Frontal cortex (tissue), 4 donors: Measurements from ENCODE around the gene FTCDNL1. TPM values are rescaled to one million over a fixed set of nuclear protein-coding genes. Genes with fewer than 3 reads are reported as not detected.

Experiments
- DNase-seq, 2 donors: peaks; one replicate each; pipeline ENCODE4 v3.0.0; 2012; ENCODE audit warnings: low spot score in 2 of 2
- FAIRE-seq: peaks from 2 replicates; lab custom pipeline; 2012; peaks lifted over from hg19 to GRCh38; lab: Jason Lieb, UNC
- total RNA-seq: library from RNA; depleted of rRNA; stranded (reverse); fragments of >200 nt; gene quantifications from one replicate; pipeline ENCODE4 v1.2.3, GENCODE V29; 2014
- donor health status: control.
- donor health status: control.
- donor health status: control.

FTCDNL1 gene
- total RNA-seq, 1 donor from 2014 or later: 2.0 TPM

DNA sequence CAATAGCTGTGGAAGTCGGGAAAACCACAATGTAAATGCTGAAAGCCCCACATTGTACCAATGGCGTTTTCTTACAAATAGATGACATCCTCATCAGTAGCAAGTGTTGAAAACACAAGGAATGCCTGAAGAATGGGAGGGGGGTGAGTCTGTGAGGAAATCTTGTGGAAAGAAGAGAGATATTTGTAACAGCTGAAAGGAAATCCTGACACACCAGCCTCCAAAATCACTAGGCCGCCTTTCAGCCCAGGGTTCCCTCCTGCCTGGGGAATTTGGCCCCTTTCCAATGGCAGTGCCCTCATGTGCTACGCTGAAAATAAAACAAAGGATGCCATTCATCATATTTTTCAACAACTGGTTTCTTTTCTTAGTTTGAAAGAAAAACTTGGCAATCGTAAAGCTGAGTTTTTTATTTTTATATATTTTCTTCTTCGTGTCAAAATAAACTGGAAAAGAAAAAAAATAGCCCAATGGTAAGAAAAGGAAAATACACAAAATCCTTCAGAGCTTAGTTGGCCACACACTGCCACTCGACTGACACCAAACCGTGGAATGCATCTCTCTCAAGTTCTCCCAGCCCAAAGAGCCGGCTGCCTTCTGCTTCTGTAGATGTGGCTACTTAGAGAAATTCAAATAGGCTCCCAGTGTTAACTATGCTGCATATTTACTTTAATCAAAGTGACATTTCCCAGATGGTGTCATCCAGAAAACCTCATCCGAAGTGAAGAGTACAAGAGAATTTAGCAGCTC lies 52.0 kb downstream of the FTCDNL1 start:
- FAIRE-seq (peak; percentile 83), DNase-seq (peak; percentile 11 to 12)

DNA sequence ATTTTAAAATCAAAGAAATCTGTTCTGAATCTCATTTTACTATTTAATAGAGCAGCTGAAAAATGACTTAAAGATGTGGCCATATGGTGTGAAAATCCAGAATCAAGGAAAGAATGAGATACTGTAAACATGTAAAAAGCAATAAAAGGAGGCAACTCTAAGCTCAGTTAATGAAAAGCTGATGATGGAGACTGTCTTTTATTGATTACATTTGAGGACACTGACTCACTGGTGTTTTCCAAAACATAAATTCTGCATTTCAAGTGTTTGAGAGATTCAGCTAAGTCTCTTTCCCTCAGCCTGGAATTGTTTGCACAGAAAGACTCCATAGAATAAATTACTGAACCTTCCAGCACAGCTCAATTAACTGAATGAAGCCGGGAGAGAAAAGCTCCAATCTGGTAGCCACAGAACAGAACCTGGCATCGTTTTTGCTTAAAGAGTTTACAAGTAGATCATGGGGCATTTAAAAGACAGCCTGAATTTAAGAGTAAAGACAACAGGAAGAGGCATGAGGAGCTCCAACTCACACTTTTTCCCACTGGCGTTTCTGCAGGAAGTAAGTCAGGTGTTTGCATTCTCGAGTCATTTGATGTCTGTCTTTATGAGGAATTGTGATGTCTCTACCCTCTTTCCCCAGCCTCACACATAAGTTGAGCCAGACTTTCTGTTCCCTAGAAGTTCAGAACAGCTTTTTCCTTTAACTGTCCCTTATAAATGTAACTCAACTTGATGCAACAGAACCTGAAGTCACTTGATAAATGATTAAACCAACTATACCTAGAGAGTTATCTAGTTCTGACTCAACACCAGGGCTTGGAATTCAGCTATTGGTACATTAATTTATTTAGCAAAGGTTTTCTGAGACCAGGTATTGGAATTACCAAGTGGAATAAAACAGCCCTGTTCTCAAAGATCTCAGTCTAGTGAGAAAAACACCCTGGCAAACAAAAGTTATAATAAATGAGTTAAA lies 53.3 kb downstream of the FTCDNL1 start:
- DNase-seq: no peak
- no peak for FAIRE-seq

DNA sequence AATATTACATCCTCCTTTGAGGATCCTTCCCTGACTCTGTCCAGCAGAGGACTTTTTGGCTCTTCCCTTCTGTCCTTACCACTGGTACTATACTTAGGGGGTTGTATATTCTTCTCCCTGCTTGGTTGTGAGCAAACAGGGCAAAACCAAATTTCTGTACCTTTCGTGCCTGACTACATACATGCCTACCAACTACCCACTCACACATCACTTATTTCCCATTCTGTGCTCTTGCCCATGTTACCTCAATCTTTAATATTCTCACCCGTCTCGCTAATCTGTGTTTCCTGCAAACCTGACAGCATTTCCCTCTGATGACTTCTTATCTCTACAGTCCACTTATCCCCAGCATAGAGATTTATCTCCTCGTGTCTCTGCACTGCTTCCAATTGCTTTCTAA lies 58.6 kb downstream of the FTCDNL1 start:
- DNase-seq (no peak), FAIRE-seq (no peak)

DNA sequence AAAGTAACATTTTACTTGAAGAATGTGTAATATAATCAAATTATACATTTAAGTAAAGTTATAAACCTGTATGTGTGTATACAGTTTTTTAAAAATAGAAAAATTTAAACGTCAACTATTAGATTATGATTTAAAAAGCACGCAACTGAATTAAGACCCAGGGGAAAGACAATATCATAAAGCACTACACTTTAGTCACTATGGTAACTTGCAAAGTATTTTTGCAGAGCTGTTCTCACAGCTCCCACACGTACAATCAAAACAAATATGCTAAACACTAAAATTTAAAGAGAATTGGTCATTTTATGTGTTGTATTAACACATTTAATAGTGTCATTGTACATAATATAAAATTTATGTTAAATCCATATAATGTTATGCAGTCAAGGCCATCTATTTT lies 59.7 kb downstream of the FTCDNL1 start:
- no peak for DNase-seq
- no peak for FAIRE-seq

DNA sequence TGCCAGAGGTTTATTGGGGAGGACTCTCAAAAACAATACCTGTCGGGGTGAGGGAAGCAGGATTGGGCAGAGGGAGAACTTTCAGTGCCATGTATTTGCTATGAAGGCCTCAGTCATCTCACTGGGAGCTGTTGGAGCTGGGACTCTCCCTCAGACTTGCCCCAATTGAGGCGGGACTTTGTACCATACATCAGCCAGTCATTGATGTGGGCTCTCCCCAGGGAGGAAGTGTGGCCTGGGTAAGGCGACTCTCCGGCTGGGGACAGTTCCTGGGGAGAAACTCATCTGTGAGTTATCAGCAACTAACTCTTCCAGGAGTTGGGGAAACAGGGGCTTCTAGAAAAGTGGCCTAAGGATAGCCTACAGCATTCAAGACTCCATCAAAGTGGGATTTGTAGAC lies 66.5 kb downstream of the FTCDNL1 start:
- no peak for FAIRE-seq
- DNase-seq: no peak

DNA sequence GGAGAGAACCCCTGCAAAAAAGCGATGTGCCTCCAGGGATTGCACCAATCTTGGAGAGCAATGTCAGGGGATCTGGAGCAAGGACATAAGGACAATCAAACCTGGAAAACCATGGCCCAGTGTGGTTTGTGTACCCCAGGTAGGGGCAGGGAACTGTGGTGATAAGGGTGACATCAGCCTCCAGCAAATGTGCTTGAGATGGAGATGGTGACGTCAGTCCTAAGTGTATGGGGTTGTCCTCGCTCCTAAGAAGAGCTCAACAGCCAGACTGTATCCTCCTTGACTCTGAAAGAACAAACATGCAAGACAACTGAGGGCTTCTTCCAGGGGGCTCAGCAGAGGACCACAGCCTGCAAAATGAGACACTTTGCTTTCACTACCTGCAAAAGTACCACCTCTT lies 71.4 kb downstream of the FTCDNL1 start:
- no peak for FAIRE-seq
- DNase-seq: no peak

DNA sequence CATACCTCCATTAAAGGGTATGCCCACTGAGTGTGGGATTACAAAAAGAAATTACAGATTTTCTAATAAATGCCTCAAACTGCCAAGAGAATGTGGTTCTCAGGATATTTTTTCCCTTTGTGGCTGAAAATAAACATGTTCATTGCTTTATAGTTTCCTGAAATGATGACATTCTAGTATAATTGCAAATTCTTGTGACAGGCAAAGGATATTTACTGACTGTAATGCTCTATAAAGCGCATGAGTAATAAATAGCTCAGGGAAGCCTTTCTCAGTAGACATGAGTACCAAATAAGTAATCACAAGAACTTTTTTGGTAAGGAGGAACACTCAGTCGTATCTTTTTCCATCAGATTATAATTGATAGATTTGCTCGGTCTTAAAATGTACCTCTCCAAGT lies 72.3 kb downstream of the FTCDNL1 start:
- DNase-seq (no peak), FAIRE-seq (no peak)

DNA sequence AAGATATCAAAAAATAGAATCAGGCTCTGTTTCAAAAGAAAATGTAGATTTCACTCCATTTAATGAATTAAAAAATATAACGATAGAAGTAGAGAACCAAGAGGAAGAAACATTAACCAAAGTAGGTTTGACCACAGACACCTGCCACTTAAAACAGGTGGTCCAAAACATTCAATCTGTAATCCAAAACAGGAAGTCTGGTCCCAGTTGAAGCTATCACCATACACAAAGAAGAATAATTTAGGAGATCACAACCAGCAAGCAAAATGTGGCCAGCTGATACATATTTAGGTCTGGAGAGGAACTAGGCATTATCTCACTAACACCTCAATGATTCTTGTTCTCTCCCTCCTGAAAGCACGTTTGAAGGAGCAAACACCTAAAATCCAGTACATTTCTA lies 73.1 kb downstream of the FTCDNL1 start:
- FAIRE-seq (no peak), DNase-seq (no peak)

DNA sequence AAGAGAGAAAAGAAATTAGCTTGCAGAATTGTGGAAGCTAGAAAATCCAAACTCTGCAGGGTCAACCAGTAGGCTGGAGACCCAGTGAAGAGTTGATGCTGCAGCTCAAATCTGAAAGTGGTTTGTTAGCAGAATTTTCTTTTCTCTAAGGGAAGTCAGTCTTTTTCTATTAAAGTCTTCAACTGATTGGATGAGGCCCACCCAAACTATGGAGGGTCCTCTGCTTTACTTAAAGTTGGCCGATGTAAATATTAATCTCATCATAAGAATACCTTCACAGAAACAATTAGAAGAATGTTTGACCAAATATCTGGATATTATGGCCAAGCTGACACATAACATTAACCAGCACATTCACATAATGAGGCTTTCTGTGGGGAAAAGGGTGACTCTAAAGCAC lies 73.7 kb downstream of the FTCDNL1 start:
- DNase-seq (no peak), FAIRE-seq (no peak)

DNA sequence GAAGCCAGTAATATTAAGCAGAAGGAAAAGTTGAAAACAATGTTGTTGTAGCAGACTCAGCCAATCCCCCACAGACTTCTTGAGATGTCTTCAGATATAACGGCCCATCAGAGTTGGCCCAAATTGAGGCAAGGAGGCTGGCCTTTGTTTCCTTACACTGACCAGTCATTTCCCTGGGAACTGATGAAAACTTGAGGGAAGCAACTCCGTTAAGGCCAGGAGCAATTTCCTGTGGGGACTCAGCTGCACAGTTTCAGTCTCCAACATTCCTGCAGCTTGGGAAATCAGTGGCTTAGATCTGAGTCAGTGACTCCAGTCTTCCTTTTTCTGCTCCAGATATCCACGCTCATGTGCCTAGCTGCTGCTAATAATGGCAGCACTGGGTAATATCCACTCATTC lies 75.7 kb downstream of the FTCDNL1 start:
- FAIRE-seq (no peak), DNase-seq (no peak)

DNA sequence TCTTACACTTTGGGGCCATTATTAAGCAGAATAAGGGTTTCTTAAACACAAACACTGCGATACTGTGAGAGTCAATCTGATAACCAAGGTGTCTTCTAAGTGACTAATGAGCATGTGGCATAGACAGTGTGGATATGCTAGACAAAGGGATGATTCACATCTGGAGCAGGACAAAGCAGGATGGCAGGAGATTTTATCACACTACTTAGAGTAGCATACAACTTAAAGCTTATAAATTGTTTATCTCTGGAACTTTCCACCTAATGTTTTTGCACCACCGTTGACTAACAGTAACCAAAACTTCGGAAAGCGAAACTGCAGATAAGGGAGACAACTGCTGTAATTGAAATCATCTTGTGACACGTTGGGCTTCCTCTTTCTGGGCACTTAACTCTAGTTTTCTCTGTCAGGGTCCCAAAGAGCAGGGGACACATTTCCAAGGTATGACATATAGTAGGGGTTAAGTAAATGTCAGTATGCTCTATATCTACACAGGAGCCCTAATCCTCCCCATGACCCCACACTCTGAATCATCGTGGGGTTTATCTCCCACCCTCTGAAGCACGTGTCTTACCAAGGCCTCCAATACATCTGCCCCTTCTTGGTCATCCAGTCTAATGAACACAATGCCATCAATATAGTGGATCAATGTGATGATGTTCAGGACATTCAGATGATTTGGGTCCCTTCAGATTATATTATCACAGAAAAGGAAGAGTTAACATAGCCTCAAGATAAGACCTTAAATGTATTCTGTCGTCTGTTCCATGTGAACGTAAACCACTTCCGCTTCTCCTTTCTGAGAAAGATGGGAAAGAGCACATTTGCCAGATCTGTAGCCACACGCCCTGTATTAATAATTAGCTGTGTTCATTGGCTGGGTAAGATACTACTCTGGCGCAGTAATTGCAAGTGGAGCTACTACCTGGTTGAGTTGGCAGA lies 78.7 kb downstream of the FTCDNL1 start:
- FAIRE-seq (no peak), DNase-seq (no peak)

DNA sequence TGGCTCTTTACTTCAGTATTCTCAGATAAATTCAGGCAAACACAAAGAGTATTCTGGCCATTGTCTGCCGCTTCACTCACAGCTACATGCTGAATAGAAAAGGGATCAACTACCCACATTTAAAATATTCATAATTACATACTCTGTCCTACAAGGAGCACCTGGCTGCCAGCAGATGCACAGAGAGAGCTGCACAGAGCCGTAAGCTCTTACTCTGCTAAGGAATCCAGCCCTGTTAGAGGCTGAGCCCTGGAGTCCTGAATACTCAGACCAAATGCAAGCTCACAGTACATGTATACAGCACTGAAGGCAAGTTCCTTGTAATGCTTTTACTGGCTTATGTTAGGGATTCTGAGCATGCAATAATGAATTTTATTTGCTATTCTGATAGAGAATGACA lies 80.3 kb downstream of the FTCDNL1 start:
- DNase-seq (no peak), FAIRE-seq (no peak)

DNA sequence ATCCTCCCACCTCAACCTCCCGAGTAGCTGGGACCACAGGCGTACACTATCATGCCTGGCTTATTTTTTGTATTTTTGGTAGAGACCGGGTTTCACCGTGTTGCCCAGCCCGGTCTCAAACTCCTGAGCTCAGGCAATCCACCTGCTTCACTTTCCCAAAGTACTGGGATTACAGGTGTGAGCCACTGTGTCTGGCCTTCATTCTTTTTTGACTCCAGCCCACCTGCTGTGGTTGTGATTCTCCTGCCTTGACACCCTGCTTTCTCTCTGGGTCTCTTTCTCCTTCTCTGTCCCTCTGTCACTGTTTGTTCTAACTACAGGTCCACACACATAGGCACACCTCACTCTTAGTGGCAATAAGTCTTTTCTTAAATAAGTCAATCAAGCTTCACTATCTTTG lies 85.3 kb downstream of the FTCDNL1 start:
- DNase-seq (no peak), FAIRE-seq (no peak)

DNA sequence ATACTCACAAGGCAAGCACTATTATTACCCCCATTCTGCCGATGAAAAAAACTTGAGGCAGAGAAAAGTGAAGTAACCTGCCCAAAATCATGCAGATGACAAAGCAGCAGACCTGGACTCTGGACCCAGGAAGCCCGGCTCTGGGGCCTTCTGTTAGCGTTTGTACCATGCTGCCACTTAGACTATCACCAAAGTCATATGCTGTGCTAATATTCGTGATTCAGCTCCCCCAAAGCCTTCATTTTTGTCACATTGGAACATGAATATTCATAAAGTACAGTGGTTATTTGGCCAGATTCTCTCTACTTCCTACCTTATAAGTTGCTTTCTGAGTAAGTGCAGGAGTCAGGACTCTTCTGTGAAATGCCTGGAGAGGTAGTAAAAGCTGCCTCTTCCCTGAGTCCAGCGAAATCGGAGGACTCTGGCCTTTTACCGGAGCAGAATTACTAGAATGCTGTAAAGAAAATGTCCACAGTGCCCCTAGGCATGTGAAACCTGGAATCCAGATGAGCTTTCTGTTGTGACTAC lies 86.7 kb downstream of the FTCDNL1 start:
- FAIRE-seq: no peak
- DNase-seq: no peak

DNA sequence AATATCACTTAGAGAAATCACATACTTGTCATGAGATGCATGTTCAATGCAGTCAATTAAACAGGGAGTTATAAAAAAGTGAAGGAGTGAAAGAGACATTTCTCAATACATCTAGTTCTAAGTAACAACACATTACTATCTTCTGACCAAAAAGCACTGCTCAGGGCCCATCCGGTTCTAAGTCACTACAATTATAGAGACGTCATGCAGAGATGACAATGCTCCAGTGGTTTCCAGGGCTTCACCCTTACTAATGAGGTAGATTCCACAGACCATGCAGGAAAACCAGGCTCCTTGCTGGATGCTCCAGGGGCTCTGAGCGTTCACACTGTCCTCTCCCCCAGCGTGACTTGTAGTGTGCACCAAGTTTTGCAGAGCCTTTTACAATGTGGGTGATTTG lies 88.0 kb downstream of the FTCDNL1 start:
- no peak for DNase-seq
- FAIRE-seq: no peak

DNA sequence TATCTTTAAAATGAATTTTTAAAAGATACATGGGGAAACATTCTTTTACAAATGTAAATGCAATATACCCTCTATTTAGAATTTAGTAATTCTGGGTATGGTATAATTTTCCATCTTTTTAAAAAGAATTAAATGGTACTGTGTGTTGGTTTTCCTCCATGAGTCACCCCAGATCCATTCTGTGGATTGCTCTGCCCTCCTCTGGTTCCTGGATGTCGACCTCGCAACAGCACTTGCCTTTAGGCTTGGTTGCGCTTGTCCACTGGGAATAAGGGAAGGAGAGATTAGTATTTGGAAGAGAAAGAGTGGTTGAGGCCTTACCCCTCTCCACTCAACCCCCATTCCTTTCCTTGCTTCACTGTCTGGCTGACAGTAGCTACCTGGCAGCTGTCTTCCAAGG lies 90.4 kb downstream of the FTCDNL1 start:
- FAIRE-seq: no peak
- DNase-seq: no peak

DNA sequence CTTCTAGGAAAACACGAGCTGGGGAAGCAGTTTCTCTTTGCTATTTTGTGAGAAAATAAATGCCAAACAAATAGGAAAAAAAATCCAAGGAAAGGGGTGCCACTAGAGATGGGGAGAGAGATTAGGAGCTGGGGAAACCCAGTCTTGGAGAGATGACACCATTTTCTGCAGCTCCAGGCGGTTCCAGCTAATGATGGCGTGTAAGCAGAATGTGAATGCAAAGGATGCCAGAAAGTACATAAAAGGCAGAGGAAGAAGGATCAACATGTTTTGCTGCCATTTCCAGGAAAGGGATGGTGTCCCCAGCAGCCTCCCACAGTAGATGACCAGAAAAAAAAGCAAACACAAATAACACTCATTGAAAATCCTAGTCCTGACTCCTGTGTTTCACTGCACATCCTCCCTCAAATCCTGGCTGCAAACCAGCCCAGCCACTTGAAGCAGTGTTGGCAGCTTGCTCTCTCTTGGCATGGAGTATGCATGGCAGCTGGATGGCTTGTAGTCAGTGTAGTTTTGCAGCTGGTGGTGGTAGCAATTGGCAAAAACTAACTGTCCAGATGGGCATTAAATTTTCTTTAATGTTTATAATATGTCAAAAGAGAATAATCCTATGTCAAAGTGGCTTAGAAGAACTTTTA lies 93.6 kb downstream of the FTCDNL1 start:
- DNase-seq (peak; percentile 34 to 39), FAIRE-seq (peak; percentile 47)

DNA sequence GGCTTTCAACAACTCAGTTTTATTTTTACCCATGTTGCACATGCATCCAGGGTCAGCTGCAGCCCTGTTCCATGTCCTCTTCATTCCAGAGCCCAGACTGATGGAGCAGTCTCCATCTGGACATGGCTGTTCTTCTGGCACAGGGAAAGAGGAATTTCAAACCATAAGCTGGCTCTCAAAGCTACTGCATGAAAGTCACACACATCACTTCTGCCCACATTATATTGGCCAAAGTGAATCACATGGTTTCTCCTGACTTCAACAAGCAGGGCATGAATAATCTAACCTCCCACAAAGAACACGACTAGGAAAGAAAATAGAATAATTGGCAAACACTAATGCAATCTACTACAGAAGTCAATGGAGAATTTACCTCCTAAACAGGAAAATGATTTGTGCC lies 94.2 kb downstream of the FTCDNL1 start:
- DNase-seq (no peak), FAIRE-seq (no peak)

DNA sequence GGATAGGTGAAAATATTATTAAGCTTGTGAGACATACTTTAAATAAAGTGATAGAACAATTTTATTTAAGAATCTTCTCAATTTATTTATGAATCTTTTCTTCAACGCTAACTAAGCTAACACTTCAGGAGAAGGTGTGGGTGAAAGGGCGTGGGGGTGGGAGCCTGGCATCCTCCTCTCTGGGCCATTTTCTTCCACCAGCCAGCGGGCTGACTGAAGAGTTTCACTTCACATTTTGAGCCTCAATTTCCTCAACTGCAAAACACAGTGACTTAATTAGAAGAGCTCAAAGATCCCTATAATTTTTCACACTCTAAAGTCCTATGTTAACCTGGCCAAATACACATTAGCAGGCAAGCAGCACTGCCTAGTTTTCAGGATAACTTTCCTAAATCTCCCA lies 94.8 kb downstream of the FTCDNL1 start:
- FAIRE-seq: no peak
- DNase-seq: no peak
